Nephron (organoid): ENCODE data around the gene PARG.

Experiments
- H3K27ac Mint-ChIP-seq, 3 experiments: 2 replicates each; pipeline ENCODE4 v1.8.0; 2020; ENCODE audit warnings: mixed read lengths in 3 of 3, mild to moderate bottlenecking in 2 of 3, moderate library complexity in 1 of 3
- H3K27me3 Mint-ChIP-seq: 2 replicates; pipeline ENCODE4 v1.8.0; 2021; ENCODE audit warnings: low read depth, mild to moderate bottlenecking, moderate library complexity, mixed read lengths
- H3K36me3 Mint-ChIP-seq: 2 replicates; pipeline ENCODE4 v1.8.0; 2020; ENCODE audit warnings: low read depth, mixed read lengths
- H3K4me1 Mint-ChIP-seq: 2 replicates; pipeline ENCODE4 v1.8.0; 2020; ENCODE audit warnings: mixed read lengths
- H3K4me3 Mint-ChIP-seq, 3 experiments: 2 replicates each; pipeline ENCODE4 v1.8.0; 2020; ENCODE audit warnings: mild to moderate bottlenecking in 3 of 3, mixed read lengths in 3 of 3, moderate library complexity in 2 of 3
- H3K9me3 Mint-ChIP-seq: 2 replicates; pipeline ENCODE4 v1.8.0; 2020; ENCODE audit warnings: mixed read lengths
- CTCF ChIP-seq, 3 experiments: fragments of 200-600 bp; sonication (generic); IDR thresholded peaks; one replicate each; pipeline ENCODE4 v1.5.0; 2021; ENCODE audit warnings: antibody characterized with exemption in 3 of 3; ENCODE audit not compliant: unreplicated experiment in 3 of 3

PARG gene

GRCh38 chr10:49830846-49831245 lies 111.0 kb downstream of the PARG start:
- Mint-ChIP-seq H3K27ac (peak overlapping the region; percentile 30 to 91 (median 43)), H3K9me3 (no peaks in the 10 kb centered on the region), H3K4me3 (no peak overlapping the region), H3K27me3 (no peaks in the 10 kb centered on the region), H3K4me1 (peaks cover 5% of the 10 kb centered on the region), H3K36me3 (peaks cover 44% of the 10 kb centered on the region)
- TF ChIP-seq CTCF (IDR thresholded peaks at IDR 0.05; ENCODE audit: unreplicated experiment in 3 of 3) = no peak

- H3K4me3 Mint-ChIP-seq = no peak overlapping the region
- H3K27ac Mint-ChIP-seq = peak overlapping the region; percentile 30 to 91 (median 68)
- H3K36me3 Mint-ChIP-seq = peaks cover 45% of the 10 kb centered on the region
- peaks cover 5% of the 10 kb centered on the region for H3K4me1 Mint-ChIP-seq
- no peak for TF ChIP-seq CTCF (IDR thresholded peaks at IDR 0.05; ENCODE audit: unreplicated experiment in 3 of 3)
- no peaks in the 10 kb centered on the region for H3K27me3 Mint-ChIP-seq
- H3K9me3 Mint-ChIP-seq = no peaks in the 10 kb centered on the region
Measured at GRCh38 chr10:49830016-49830415, 111.8 kb downstream of the PARG start.

- no peak for TF ChIP-seq CTCF (IDR thresholded peaks at IDR 0.05; ENCODE audit: unreplicated experiment in 3 of 3)
- peak overlapping the region in 1 of 3 experiments; percentile 16 for H3K27ac Mint-ChIP-seq
- H3K4me1 Mint-ChIP-seq = peaks cover 11% of the 10 kb centered on the region
- peaks cover 50% of the 10 kb centered on the region for H3K36me3 Mint-ChIP-seq
- H3K9me3 Mint-ChIP-seq = peaks cover under 1% of the 10 kb centered on the region
- H3K4me3 Mint-ChIP-seq = no peak overlapping the region
- H3K27me3 Mint-ChIP-seq = no peaks in the 10 kb centered on the region
Measured at GRCh38 chr10:49827297-49827696, 114.5 kb downstream of the PARG start.

GRCh38 chr10:49819234-49819958 lies 122.4 kb downstream of the PARG start:
- Mint-ChIP-seq H3K36me3 (peaks cover 70% of the 10 kb centered on the region), H3K27me3 (no peaks in the 10 kb centered on the region), H3K9me3 (peaks cover 6% of the 10 kb centered on the region), H3K4me1 (peaks cover 6% of the 10 kb centered on the region), H3K4me3 (no peak overlapping the region), H3K27ac (no peak overlapping the region)
- no peak for TF ChIP-seq CTCF (IDR thresholded peaks at IDR 0.05; ENCODE audit: unreplicated experiment in 3 of 3)

- Mint-ChIP-seq H3K4me3 (no peak overlapping the region), H3K4me1 (no peaks in the 10 kb centered on the region), H3K9me3 (peaks cover 9% of the 10 kb centered on the region), H3K27ac (no peak overlapping the region), H3K27me3 (no peaks in the 10 kb centered on the region), H3K36me3 (peaks cover 69% of the 10 kb centered on the region)
- no peak for TF ChIP-seq CTCF (IDR thresholded peaks at IDR 0.05; ENCODE audit: unreplicated experiment in 3 of 3)
Measured at GRCh38 chr10:49817845-49818244, 124.0 kb downstream of the PARG start.

GRCh38 chr10:49803988-49804387 lies 137.8 kb downstream of the PARG start:
- H3K27ac Mint-ChIP-seq = no peak overlapping the region
- peaks cover 6% of the 10 kb centered on the region for H3K9me3 Mint-ChIP-seq
- H3K27me3 Mint-ChIP-seq = peaks cover 8% of the 10 kb centered on the region

More at GRCh38 chr10:49803988-49804387, 137.8 kb downstream of the PARG start:
- no peak overlapping the region for H3K4me3 Mint-ChIP-seq
- no peak for TF ChIP-seq CTCF (IDR thresholded peaks at IDR 0.05; ENCODE audit: unreplicated experiment in 3 of 3)
- H3K36me3 Mint-ChIP-seq = no peaks in the 10 kb centered on the region
- H3K4me1 Mint-ChIP-seq = no peaks in the 10 kb centered on the region
